H1 (cell line): ENCODE data around the gene RIOK3. TPM values are rescaled to one million over a fixed set of nuclear protein-coding genes. Genes with fewer than 3 reads are reported as not detected.

Source experiments
- BACH1 ChIP-seq: IDR thresholded peaks from 2 replicates; pipeline ENCODE4 v1.6.1; 2012; ENCODE audit warnings: low read length, improper control_type of control experiment
- CEBPB ChIP-seq: IDR thresholded peaks from 2 replicates; pipeline ENCODE4 v1.6.1; 2012; ENCODE audit warnings: low read depth, low read length
- CHD7 ChIP-seq: fragments of 300-600 bp; sonication (generic); IDR thresholded peaks from 2 replicates; pipeline ENCODE4 v1.7.1; 2012; ENCODE audit warnings: low read length, moderate library complexity, mild to moderate bottlenecking, inconsistent platforms; ENCODE audit not compliant: insufficient replicate concordance
- MAX ChIP-seq: IDR thresholded peaks from 2 replicates; pipeline ENCODE4 v1.6.1; 2012; ENCODE audit warnings: inconsistent platforms
- SIN3A ChIP-seq, 2 experiments: IDR thresholded peaks in 1 of 2; conservative IDR thresholded peaks in 1 of 2; 2 replicates each; pipeline ENCODE4 v1.6.1; 2011 to 2012; ENCODE audit warnings: low read length in 2 of 2, improper control_type of control experiment in 1 of 2, low read depth in 1 of 2, mild to moderate bottlenecking in 1 of 2
- SIX5 ChIP-seq: IDR thresholded peaks from 2 replicates; pipeline ENCODE4 v1.6.1; 2011; ENCODE audit warnings: mild to moderate bottlenecking, low read depth, low read length
- polyA plus RNA-seq, 7 experiments: library from polyadenylated mRNA; depleted of rRNA in 3 of 7; stranded (reverse) in 5 of 7; unstranded in 2 of 7; fragments of >200 nt in 5 of 7; fragments of 200-250 nt in 2 of 7; gene quantifications; 1 replicate in 5 of 7; 2 replicates in 1 of 7; 4 replicates in 1 of 7; pipeline versions ENCODE4 v1.2.1 to v1.2.3, GENCODE V29; 2011 to 2013; ENCODE audit warnings: missing spikeins in 2 of 7, mixed read lengths in 2 of 7
- total RNA-seq: library from RNA; stranded (reverse); fragmentation: NEBNext Ultra II Directional; extraction: Animal tissue kit (Norgen Biotek cat#: 25700); gene quantifications from 2 replicates; pipeline ENCODE4 v1.2.1, GENCODE V29; 2021

RIOK3 gene
- total and polyA plus RNA-seq, 2 of the 8 experiments (the other 6 are each of a cell fraction or from before 2014, with no cell fraction given): 7.5 to 24.3 TPM

DNA sequence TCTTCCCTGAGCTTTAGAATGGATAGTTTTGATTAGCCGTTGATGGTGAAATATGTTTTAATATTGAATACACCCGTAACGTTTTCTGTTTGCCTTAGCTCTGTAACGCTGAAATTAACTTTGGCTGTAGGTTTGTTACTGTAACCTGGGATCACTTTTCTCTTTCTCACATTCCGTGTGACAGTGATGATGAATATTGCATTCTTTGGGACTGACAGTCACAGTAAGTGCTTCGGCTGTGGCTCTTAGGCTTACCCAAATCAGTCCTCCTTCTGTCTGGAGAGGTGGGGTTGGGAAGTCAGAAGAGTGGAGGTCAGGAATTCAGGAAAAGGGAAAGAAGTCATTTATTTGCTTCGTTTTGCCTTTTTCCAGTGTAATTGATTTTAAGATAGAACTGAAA lies 68.2 kb downstream of the RIOK3 start (continued):
- TF ChIP-seq CHD7 (no peak), MAX (no peak), BACH1 (no peak), CEBPB (no peak), SIX5 (no peak), SIN3A (conservative IDR thresholded peaks at IDR 0.05 in 1 of 2, IDR thresholded peaks at IDR 0.05 in 1 of 2; ENCODE audit: low read depth in 1 of 2, low read length in 2 of 2) (no peak)
